H1 (cell line): ENCODE measurements around the gene PTPN21. TPM values are rescaled to one million over a fixed set of nuclear protein-coding genes. Genes with fewer than 3 reads are reported as not detected.

Source experiments
- CTCF ChIA-PET: fragments of 300-600 bp; sonication (Branson Sonifier 250); formaldehyde crosslinking; loops from one replicate; lab custom pipeline; 2021; ENCODE audit not compliant: partially characterized antibody; lab: Charles Lee
- POLR2A ChIA-PET: fragments of 300-600 bp; sonication (Branson Sonifier 250); formaldehyde crosslinking; loops from one replicate; lab custom pipeline; 2021; ENCODE audit warnings: inconsistent platforms; ENCODE audit not compliant: partially characterized antibody; lab: Charles Lee
- DNase-seq, 2 experiments: peaks; one replicate each; pipeline versions ENCODE4 v3.0.0 to v3.0.0-alpha.2; 2010 to 2022; ENCODE audit warnings: low spot score in 2 of 2, low read depth in 1 of 2, mixed read lengths in 1 of 2
- FAIRE-seq: peaks from 2 replicates; lab custom pipeline; 2011; peaks lifted over from hg19 to GRCh38; lab: Jason Lieb, UNC
- H2AFZ ChIP-seq: 2 replicates; pipeline ENCODE4 v1.8.1; 2012; ENCODE audit warnings: low read length, inconsistent platforms
- H2AK5ac ChIP-seq: 2 replicates; pipeline ENCODE4 v1.6.1; 2013; ENCODE audit warnings: low read depth, low read length
- H2BK120ac ChIP-seq: replicated peaks from 2 replicates; pipeline ENCODE3; 2013; ENCODE audit warnings: low read depth, low read length, inconsistent platforms
- H2BK12ac ChIP-seq: 2 replicates; pipeline ENCODE4 v1.6.1; 2013; ENCODE audit warnings: low read depth, low read length
- H2BK15ac ChIP-seq: 2 replicates; pipeline ENCODE4 v1.6.1; 2013; ENCODE audit warnings: low read length
- H2BK20ac ChIP-seq: 2 replicates; pipeline ENCODE4 v1.6.1; 2013; ENCODE audit warnings: low read length
- H2BK5ac ChIP-seq: 2 replicates; pipeline ENCODE4 v1.6.1; 2013; ENCODE audit warnings: low read depth, low read length
- H3K14ac ChIP-seq: 2 replicates; pipeline ENCODE4 v1.6.1; 2013; ENCODE audit warnings: inconsistent platforms; ENCODE audit not compliant: insufficient read length
- H3K18ac ChIP-seq: 2 replicates; pipeline ENCODE4 v1.6.1; 2013; ENCODE audit warnings: low read length; ENCODE audit errors: extremely low read depth
- H3K23ac ChIP-seq: 2 replicates; pipeline ENCODE4 v1.6.1; 2013; ENCODE audit warnings: inconsistent platforms; ENCODE audit not compliant: insufficient read length
- H3K23me2 ChIP-seq: 2 replicates; pipeline ENCODE4 v1.6.1; 2013; ENCODE audit warnings: low read depth, low read length
- H3K27ac ChIP-seq: 2 replicates; pipeline ENCODE4 v1.6.1; 2011; ENCODE audit warnings: low read depth, low read length, inconsistent platforms
- H3K27me3 ChIP-seq, 4 experiments: replicated peaks in 1 of 4; 1 replicate in 1 of 4; 2 replicates in 3 of 4; pipeline versions ENCODE4 v1.6.1 to v1.8.1; 2011 to 2013; ENCODE audit warnings: low read length in 3 of 4, mild to moderate bottlenecking in 3 of 4, inconsistent platforms in 2 of 4, mixed read lengths in 2 of 4, moderate library complexity in 1 of 4; ENCODE audit not compliant: control insufficient read depth in 3 of 4, insufficient read depth in 3 of 4; ENCODE audit errors: extremely low read depth in 1 of 4
- H3K36me3 ChIP-seq, 4 experiments: 2 replicates each; pipeline versions ENCODE4 v1.6.1 to v1.8.1; 2011 to 2013; ENCODE audit warnings: mild to moderate bottlenecking in 4 of 4, low read length in 3 of 4, moderate library complexity in 2 of 4, control low read depth in 1 of 4, inconsistent platforms in 1 of 4; ENCODE audit not compliant: insufficient read depth in 4 of 4, control insufficient read depth in 2 of 4
- H3K4ac ChIP-seq: replicated peaks from 2 replicates; pipeline ENCODE3; 2013; ENCODE audit warnings: low read length, low read depth, mixed read lengths, inconsistent platforms; ENCODE audit not compliant: insufficient read length
- H3K4me1 ChIP-seq, 4 experiments: replicated peaks in 1 of 4; 1 replicate in 1 of 4; 2 replicates in 3 of 4; pipeline versions ENCODE4 v1.6.1 to v1.8.1; 2011 to 2013; ENCODE audit warnings: low read length in 3 of 4, inconsistent platforms in 2 of 4, mixed read lengths in 1 of 4; ENCODE audit not compliant: insufficient read depth in 4 of 4, control insufficient read depth in 3 of 4
- H3K4me2 ChIP-seq, 2 experiments: 2 replicates each; pipeline versions ENCODE4 v1.6.1 to v1.8.1; 2011 to 2013; ENCODE audit warnings: low read depth in 2 of 2, low read length in 2 of 2, control low read depth in 1 of 2, inconsistent platforms in 1 of 2, mild to moderate bottlenecking in 1 of 2; ENCODE audit not compliant: insufficient read depth in 1 of 2
- H3K4me3 ChIP-seq, 4 experiments: fragments of 200-600, 300-600 bp in 1 of 4; sonication (generic), shearing (Covaris generic), sonication (Bioruptor Twin) in 1 of 4; 2 replicates each; pipeline versions ENCODE4 v1.5.1 to v1.8.1; 2011 to 2016; ENCODE audit warnings: low read length in 4 of 4, low read depth in 3 of 4, control low read depth in 2 of 4, inconsistent platforms in 2 of 4, mild to moderate bottlenecking in 2 of 4, mixed read lengths in 1 of 4, moderate library complexity in 1 of 4; ENCODE audit not compliant: insufficient read depth in 2 of 4; ENCODE audit errors: extremely low read depth in 1 of 4
- H3K56ac ChIP-seq: replicated peaks from 2 replicates; pipeline ENCODE3; 2013; ENCODE audit warnings: low read depth, mild to moderate bottlenecking, mixed read lengths, low read length, inconsistent platforms; ENCODE audit not compliant: insufficient read length
- H3K79me1 ChIP-seq: 2 replicates; pipeline ENCODE4 v1.6.1; 2013; ENCODE audit warnings: low read depth, low read length, control low read depth
- H3K79me2 ChIP-seq, 2 experiments: 2 replicates each; pipeline versions ENCODE4 v1.6.1 to v1.8.1; 2012 to 2013; ENCODE audit warnings: low read length in 2 of 2, mild to moderate bottlenecking in 2 of 2, inconsistent platforms in 1 of 2; ENCODE audit not compliant: insufficient read depth in 2 of 2, control insufficient read depth in 1 of 2
- H3K9ac ChIP-seq, 4 experiments: replicated peaks in 1 of 4; 1 replicate in 1 of 4; 2 replicates in 3 of 4; pipeline versions ENCODE4 v1.6.1 to v1.8.1; 2011 to 2013; ENCODE audit warnings: low read depth in 3 of 4, low read length in 3 of 4, control low read depth in 2 of 4, mild to moderate bottlenecking in 2 of 4, moderate library complexity in 2 of 4, inconsistent platforms in 1 of 4; ENCODE audit errors: extremely low read depth in 1 of 4
- H3K9me3 ChIP-seq, 2 experiments: 2 replicates each; pipeline versions ENCODE4 v1.6.1 to v1.8.1; 2012 to 2013; ENCODE audit warnings: mild to moderate bottlenecking in 2 of 2, moderate library complexity in 2 of 2, control low read depth in 1 of 2, inconsistent platforms in 1 of 2, low read depth in 1 of 2, low read length in 1 of 2, mixed read lengths in 1 of 2; ENCODE audit not compliant: insufficient read depth in 2 of 2
- H4K20me1 ChIP-seq, 2 experiments: replicated peaks in 1 of 2; 2 replicates each; pipeline versions ENCODE3 to v1.8.1; 2011 to 2013; ENCODE audit warnings: inconsistent platforms in 2 of 2, low read length in 2 of 2, mild to moderate bottlenecking in 1 of 2; ENCODE audit not compliant: insufficient read depth in 2 of 2, control insufficient read depth in 1 of 2
- H4K5ac ChIP-seq: 2 replicates; pipeline ENCODE4 v1.6.1; 2013; ENCODE audit warnings: low read length, low read depth, mixed read lengths, inconsistent platforms; ENCODE audit not compliant: insufficient read length
- H4K8ac ChIP-seq: 2 replicates; pipeline ENCODE4 v1.8.0; 2013; ENCODE audit warnings: mild to moderate bottlenecking, moderate library complexity, low read length, inconsistent platforms; ENCODE audit not compliant: insufficient read depth; ENCODE audit errors: extremely low read depth
- H4K91ac ChIP-seq: replicated peaks from 2 replicates; pipeline ENCODE3; 2013; ENCODE audit warnings: low read length, mixed read lengths, inconsistent platforms; ENCODE audit not compliant: insufficient read length
- BACH1 ChIP-seq: IDR thresholded peaks from 2 replicates; pipeline ENCODE4 v1.6.1; 2012; ENCODE audit warnings: low read length, improper control_type of control experiment
- CBX8 ChIP-seq: fragments of 300-800, 300-1000 bp; sonication (generic); IDR thresholded peaks from 2 replicates; pipeline ENCODE4 v1.7.1; 2016; ENCODE audit warnings: low read depth, low read length, borderline replicate concordance
- CEBPB ChIP-seq: IDR thresholded peaks from 2 replicates; pipeline ENCODE4 v1.6.1; 2012; ENCODE audit warnings: low read depth, low read length
- EP300 ChIP-seq, 2 experiments: IDR thresholded peaks; 1 replicate in 1 of 2; 2 replicates in 1 of 2; pipeline ENCODE4 v1.6.1; 2011 to 2012; ENCODE audit warnings: low read depth in 2 of 2, low read length in 2 of 2, mild to moderate bottlenecking in 2 of 2, borderline replicate concordance in 1 of 2, inconsistent platforms in 1 of 2, moderate library complexity in 1 of 2
- GTF2F1 ChIP-seq: IDR thresholded peaks from 2 replicates; pipeline ENCODE4 v1.6.1; 2012; ENCODE audit warnings: low read depth, low read length, improper control_type of control experiment, borderline replicate concordance
- KDM1A ChIP-seq: fragments of 200-600, 300-600 bp; sonication (generic); IDR thresholded peaks from 2 replicates; pipeline ENCODE4 v1.7.1; 2016; ENCODE audit warnings: mild to moderate bottlenecking, low read length, borderline replicate concordance
- KDM5A ChIP-seq: fragments of 200-600 bp; IDR thresholded peaks from 2 replicates; pipeline ENCODE4 v1.7.1; 2012; ENCODE audit warnings: mild to moderate bottlenecking, low read length, inconsistent platforms, mixed read lengths
- MAFK ChIP-seq: IDR thresholded peaks from 2 replicates; pipeline ENCODE4 v1.6.1; 2012; ENCODE audit warnings: low read depth, mild to moderate bottlenecking, improper control_type of control experiment, low read length
- RAD21 ChIP-seq, 2 experiments: IDR thresholded peaks in 1 of 2; conservative IDR thresholded peaks in 1 of 2; 2 replicates each; pipeline ENCODE4 v1.6.1; 2011; ENCODE audit warnings: low read depth in 2 of 2, low read length in 2 of 2, improper control_type of control experiment in 1 of 2, inconsistent platforms in 1 of 2, mild to moderate bottlenecking in 1 of 2, moderate library complexity in 1 of 2
- SIRT6 ChIP-seq: IDR thresholded peaks from one replicate; pipeline ENCODE4 v1.7.1; 2012; ENCODE audit warnings: low read length, inconsistent platforms
- SP2 ChIP-seq: IDR thresholded peaks from 2 replicates; pipeline ENCODE4 v1.6.1; 2012; ENCODE audit warnings: mild to moderate bottlenecking, low read length, inconsistent platforms
- TAF1 ChIP-seq: IDR thresholded peaks from 2 replicates; pipeline ENCODE4 v1.6.1; 2011; ENCODE audit warnings: mild to moderate bottlenecking, low read depth, low read length
- TAF7 ChIP-seq: optimal IDR thresholded peaks from 2 replicates; pipeline ENCODE3; 2011; ENCODE audit warnings: low read depth, mild to moderate bottlenecking, inconsistent platforms, low read length, moderate library complexity, borderline replicate concordance
- TBP ChIP-seq: IDR thresholded peaks from 2 replicates; pipeline ENCODE4 v1.6.1; 2011; ENCODE audit warnings: low read depth, low read length, improper control_type of control experiment
- WGBS, 2 experiments: shearing (Covaris generic) in 1 of 2; methylation state at CpG; one replicate each; pipeline versions ENCODE4 v1.1.6 to v1.1.7; 2013 to 2015; ENCODE audit warnings: low lambda C conversion rate in 2 of 2, mixed read lengths in 2 of 2, inconsistent platforms in 1 of 2, low coverage in 1 of 2, missing lambda C conversion rate in 1 of 2; ENCODE audit not compliant: insufficient replicate concordance in 2 of 2, insufficient coverage in 1 of 2, insufficient read length in 1 of 2; ENCODE audit errors: extremely low coverage in 1 of 2, missing lambda C conversion rate in 1 of 2; 5-methylcytosine and 5-hydroxymethylcytosine counted together
- polyA plus RNA-seq, 7 experiments: library from polyadenylated mRNA; depleted of rRNA in 3 of 7; stranded (reverse) in 5 of 7; unstranded in 2 of 7; fragments of >200 nt in 5 of 7; fragments of 200-250 nt in 2 of 7; gene quantifications; 1 replicate in 5 of 7; 2 replicates in 1 of 7; 4 replicates in 1 of 7; pipeline versions ENCODE4 v1.2.1 to v1.2.3, GENCODE V29; 2011 to 2013; ENCODE audit warnings: missing spikeins in 2 of 7, mixed read lengths in 2 of 7
- total RNA-seq: library from RNA; stranded (reverse); fragmentation: NEBNext Ultra II Directional; extraction: Animal tissue kit (Norgen Biotek cat#: 25700); gene quantifications from 2 replicates; pipeline ENCODE4 v1.2.1, GENCODE V29; 2021

The PTPN21 gene
- total and polyA plus RNA-seq, 2 of the 8 experiments (the other 6 are each of a cell fraction or from before 2014, with no cell fraction given) = 6.5 to 16.1 TPM

GRCh38 chr14:88481059-88481458 lies 73.7 kb downstream of the PTPN21 start:
- POLR2A ChIA-PET = interaction anchor here (0.9 to 1.6 kb wide), 2 partner anchors 13 to 16 kb away, joined by 3 to 4 read pairs; no protein-coding TSS in a partner anchor
- WGBS, 2 experiments = 89% methylated on average over 2 of the region's 2 CpGs; no CpG with 5 or more reads in 1 of the 2 experiments
- no peak for TF ChIP-seq TAF1
- no peak for TF ChIP-seq CBX8
- TF ChIP-seq KDM5A = no peak
- no peak for TF ChIP-seq TBP
- no peak for TF ChIP-seq GTF2F1
- TF ChIP-seq MAFK = no peak
- no peak for TF ChIP-seq RAD21 (IDR thresholded peaks at IDR 0.05 in 1 of 2, conservative IDR thresholded peaks at IDR 0.05 in 1 of 2; ENCODE audit: low read depth in 2 of 2, low read length in 2 of 2)
- no peak for TF ChIP-seq SP2
- no peak for TF ChIP-seq BACH1
- no peak for TF ChIP-seq TAF7
- TF ChIP-seq EP300 (IDR thresholded peaks at IDR 0.05; ENCODE audit: borderline replicate concordance in 1 of 2, low read depth in 2 of 2, low read length in 2 of 2) = no peak
- TF ChIP-seq KDM1A = no peak
- no peak for TF ChIP-seq CEBPB
- no peak for TF ChIP-seq SIRT6

More at GRCh38 chr14:88481059-88481458, 73.7 kb downstream of the PTPN21 start:
- Histone ChIP-seq H3K18ac (no peak overlapping the region; the same call in 1 of the 2 replicates), H3K36me3 (peaks cover 2 to 20% (median 11%) of the 10 kb centered on the region in 4 experiments; a peak in 7 of 8 replicates), H3K4me1 (peaks cover 6 to 20% (median 13%) of the 10 kb centered on the region in 4 experiments; a peak in 6 of 7 replicates), H2BK20ac (no peak overlapping the region), H3K9me3 (no peaks in the 10 kb centered on the region), H3K4me2 (no peak overlapping the region), H4K91ac (no peak overlapping the region), H3K4me3 (no peak overlapping the region), H3K79me2 (no peaks in the 10 kb centered on the region), H4K20me1 (no peaks in the 10 kb centered on the region), H4K8ac (no peak overlapping the region), H2BK15ac (no peak overlapping the region), H2BK120ac (no peak overlapping the region), H3K23me2 (no peaks in the 10 kb centered on the region; the same call in 1 of the 2 replicates), H2BK5ac (no peak overlapping the region), H2AFZ (no peak overlapping the region), H3K4ac (no peak overlapping the region), H2BK12ac (peak overlapping the region; percentile 9; the same call in 1 of the 2 replicates), H3K27me3 (no peaks in the 10 kb centered on the region), H3K79me1 (no peaks in the 10 kb centered on the region), H4K5ac (no peak overlapping the region), H3K9ac (no peak overlapping the region), H3K23ac (no peak overlapping the region), H3K27ac (no peak overlapping the region), H3K14ac (no peak overlapping the region), H2AK5ac (no peak overlapping the region), H3K56ac (no peak overlapping the region)
- DNase-seq (no peak), FAIRE-seq (no peak)
- CTCF ChIA-PET = interaction anchor here (0.8 to 3.6 kb wide), 11 partner anchors 8 to 467 kb away, joined by 3 to 19 read pairs (median 5); no protein-coding TSS in a partner anchor
